GM19324 (cell line): ENCODE data around the gene FGF11.

Source experiments
- ATAC-seq: cut with Tn5 transposase; IDR thresholded peaks from one replicate; pipeline ENCODE4 v1.9.1; 2021; ENCODE audit warnings: mild to moderate bottlenecking, moderate library complexity; ENCODE audit not compliant: unreplicated experiment, low FRiP score

Gene FGF11

DNA sequence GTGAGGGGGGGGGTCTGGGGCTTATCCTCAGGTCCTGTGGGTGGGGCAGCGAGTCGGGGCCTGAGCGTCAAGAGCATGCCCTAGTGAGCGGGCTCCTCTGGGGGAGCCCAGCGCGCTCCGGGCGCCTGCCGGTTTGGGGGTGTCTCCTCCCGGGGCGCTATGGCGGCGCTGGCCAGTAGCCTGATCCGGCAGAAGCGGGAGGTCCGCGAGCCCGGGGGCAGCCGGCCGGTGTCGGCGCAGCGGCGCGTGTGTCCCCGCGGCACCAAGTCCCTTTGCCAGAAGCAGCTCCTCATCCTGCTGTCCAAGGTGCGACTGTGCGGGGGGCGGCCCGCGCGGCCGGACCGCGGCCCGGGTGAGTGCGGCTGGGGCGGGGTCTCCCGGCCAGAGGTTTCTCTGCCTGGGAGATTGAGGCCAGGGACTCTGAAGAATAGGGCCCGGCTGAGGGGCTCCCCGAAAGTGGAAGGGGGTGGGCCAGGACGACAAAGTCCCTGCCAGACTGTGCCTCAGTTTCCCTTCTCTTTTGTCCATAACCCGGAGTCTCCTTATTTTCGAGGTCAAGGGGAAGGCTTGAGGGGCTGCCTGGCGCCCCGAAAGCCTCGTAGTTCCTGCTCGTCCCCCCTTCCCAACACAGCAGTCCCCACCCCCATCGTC lies at the start of gene FGF11:
FGF11 (plus strand) TSS at position 51 of the 651 bp plus-strand sequence; CDS start at position 160, 109 bp downstream.
- no peak for ATAC-seq

DNA sequence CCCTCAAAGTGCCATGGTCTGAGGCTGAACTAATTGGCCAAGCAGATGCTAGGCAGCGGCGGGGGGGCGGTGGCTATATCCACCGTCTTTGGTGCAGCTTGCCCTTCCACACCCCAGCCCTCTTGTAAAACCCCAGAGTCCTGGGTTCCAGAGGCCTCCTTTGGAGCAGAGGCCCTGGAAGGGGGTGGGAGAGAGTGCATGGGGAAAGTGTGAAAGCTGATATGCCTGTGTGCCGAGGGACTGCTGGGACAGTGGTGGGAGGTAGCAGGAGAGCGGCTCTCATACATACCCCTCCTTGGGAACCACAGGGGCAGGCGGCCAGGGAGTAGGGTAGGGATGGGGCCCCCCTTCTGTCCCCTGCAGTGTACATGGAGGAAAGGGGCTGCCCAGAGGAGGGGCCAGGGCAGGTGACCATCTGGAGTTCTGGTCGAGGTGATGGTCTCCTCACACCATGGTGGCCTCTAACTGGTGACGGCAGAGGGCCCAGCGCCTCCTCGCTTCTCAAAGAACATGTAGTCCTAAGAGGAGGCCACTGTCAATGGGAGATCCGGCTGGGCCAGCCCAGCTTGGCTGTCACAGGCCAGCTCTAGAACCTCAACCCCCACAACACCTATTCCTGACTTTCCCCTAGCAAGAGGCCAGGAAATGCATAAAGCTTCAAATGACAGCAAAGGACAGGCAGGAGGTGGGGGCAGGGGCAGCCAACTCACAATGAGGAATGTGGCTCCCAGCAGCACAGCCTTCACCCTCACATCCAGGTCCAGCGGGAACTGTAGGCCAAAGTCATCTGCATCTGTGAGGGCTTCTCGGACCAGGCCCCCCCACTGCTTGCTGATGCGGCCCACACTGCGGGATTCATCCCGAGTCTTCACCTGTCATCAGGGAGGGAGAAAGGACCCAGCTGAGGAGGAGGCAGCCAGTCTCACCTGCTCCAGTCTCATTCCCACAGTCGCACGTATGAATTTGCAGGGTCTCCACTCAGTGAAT lies 49.1 kb upstream of the FGF11 start:
- ATAC-seq: no peak

DNA sequence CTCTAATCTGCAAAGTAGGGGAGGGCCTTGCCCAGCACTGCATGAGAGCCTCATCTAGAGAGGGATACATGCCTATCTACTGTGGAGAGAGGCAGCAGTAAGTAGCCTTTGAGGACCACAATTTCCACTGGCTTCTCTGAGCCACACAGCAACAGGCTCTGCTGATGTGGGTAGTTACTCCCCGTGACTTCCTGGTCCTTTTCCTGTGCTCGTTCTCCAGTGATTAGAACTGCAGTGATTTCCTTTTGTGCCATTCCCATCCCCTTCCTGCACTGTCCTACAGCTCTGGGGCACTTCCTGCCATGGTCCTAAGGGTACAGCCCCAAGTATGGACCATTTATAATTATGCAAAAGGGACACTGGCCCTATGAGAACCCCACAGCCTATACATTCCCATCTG lies 48.0 kb upstream of the FGF11 start:
- no peak for ATAC-seq

- no peak for ATAC-seq
Observed at GRCh38 chr17:7392696-7393612, 46.4 kb upstream of the FGF11 start.

- peak; percentile 36 for ATAC-seq
Observed at GRCh38 chr17:7393613-7394451, 45.5 kb upstream of the FGF11 start.

GRCh38 chr17:7394452-7395191 lies 44.7 kb upstream of the FGF11 start, which contains the start of gene PLSCR3:
Gene PLSCR3, minus strand, starts transcription at chr17:7394525. Its CDS starts 415 bp downstream, at chr17:7394110.
- peak; percentile 86 for ATAC-seq

DNA sequence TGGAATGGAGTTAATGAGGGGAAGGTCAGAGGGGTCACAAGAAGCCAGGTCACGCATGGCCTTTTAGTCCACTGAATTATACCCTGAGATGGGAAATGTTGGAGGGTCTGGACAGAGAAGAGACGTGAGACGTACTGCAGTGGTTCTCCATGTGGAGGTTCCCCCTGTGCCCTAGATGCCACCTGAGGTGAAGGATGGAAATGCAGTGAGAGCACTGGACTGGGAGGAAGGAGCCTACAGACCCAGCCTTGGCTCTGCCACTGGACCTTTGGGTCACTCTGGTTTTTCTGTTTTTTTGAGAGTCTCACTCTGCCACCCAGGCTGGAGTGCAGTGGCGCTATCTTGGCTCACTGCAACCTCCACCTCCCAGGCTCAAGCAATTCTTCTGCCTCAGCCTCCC lies 43.2 kb upstream of the FGF11 start:
- ATAC-seq: no peak

DNA sequence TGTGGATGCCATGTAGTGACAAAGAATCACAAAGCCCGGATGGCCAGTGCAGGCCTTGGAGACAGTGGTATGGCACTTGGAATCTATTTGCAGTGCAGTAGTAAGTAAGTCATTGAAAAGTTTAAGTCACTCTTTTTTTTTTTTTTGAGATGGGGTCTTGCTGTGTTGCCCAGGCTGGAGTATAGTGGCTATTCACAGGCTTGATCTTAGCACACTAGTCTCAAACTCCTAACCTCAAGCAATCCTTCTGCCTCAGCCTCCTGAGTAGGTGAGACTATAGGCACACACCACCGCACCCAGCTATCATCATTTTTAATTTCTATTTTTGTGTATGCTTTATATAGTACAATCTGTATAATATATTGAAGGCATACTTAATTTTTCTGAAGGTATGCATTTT lies 40.7 kb upstream of the FGF11 start:
- ATAC-seq: no peak

GRCh38 chr17:7403043-7403726 lies 36.1 kb upstream of the FGF11 start:
- no peak for ATAC-seq

GRCh38 chr17:7403727-7403976 lies 35.7 kb upstream of the FGF11 start:
- ATAC-seq: no peak

- ATAC-seq: peak; percentile 95
Observed at GRCh38 chr17:7403977-7404736, 35.2 kb upstream of the FGF11 start, which contains the start of gene TMEM256. Gene TMEM256, minus strand, starts transcription at chr17:7404097. Its CDS starts 13 bp downstream, at chr17:7404084.

DNA sequence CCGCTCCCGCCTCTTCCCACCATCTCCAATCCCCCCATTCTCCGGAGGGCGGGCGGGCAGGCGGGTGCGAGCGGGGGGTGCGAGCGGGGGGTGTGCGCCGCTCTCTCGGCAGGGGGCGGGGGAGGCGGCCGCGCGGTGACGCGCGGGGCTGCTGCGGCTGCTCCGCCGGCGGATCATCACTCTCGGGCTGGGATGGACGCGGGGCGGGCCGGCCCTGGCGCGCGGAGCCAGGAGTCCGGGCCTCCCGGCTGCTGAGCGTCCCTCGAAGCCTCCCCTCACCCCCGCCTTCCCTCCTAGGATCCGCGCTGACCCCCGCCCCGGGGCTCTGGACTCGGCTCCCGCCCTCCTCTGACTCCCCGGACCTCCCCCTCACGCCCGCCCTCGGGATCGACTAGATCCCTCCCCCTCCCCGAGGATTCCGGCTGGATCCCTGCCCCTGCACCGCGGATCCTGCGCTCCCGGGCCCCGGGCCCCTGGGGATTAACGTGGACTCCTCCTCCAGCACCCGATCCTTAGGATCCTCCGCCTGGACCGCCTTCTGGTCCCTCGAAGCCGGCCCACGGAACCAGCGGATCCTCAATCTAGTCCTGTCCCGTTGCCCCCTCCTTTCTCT lies 34.5 kb upstream of the FGF11 start:
- peak; percentile 6 for ATAC-seq

GRCh38 chr17:7405350-7406234 lies 33.7 kb upstream of the FGF11 start:
- no peak for ATAC-seq

GRCh38 chr17:7406235-7406825 lies 33.0 kb upstream of the FGF11 start:
- no peak for ATAC-seq

- ATAC-seq: no peak
Observed at GRCh38 chr17:7407082-7407481, 32.2 kb upstream of the FGF11 start.
